HEK293 (cell line): ENCODE results near the gene AGAP5.

Experiments
- FEZF1 ChIP-seq: fragments of 450-650 bp; formaldehyde crosslinking; IDR thresholded peaks from 2 replicates; pipeline ENCODE4 v1.5.1; 2016; ENCODE audit warnings: missing biosample characterization, missing genetic modification characterization
- GFI1B ChIP-seq: fragments of 450-650 bp; formaldehyde crosslinking; IDR thresholded peaks from 2 replicates; pipeline ENCODE4 v1.5.1; 2016; ENCODE audit warnings: missing biosample characterization, missing genetic modification characterization
- IKZF3 ChIP-seq: fragments of 450-650 bp; IDR thresholded peaks from 2 replicates; pipeline ENCODE4 v1.5.0; 2018; ENCODE audit warnings: missing biosample characterization, mild to moderate bottlenecking, missing genetic modification characterization, moderate library complexity
- KLF16 ChIP-seq: fragments of 450-650 bp; formaldehyde crosslinking; IDR thresholded peaks from 2 replicates; pipeline ENCODE4 v1.5.1; 2017; ENCODE audit warnings: missing biosample characterization, missing genetic modification characterization
- PRDM1 ChIP-seq: fragments of 450-650 bp; formaldehyde crosslinking; IDR thresholded peaks from 2 replicates; pipeline ENCODE4; 2016; ENCODE audit warnings: missing biosample characterization, missing genetic modification characterization
- PRDM4 ChIP-seq: fragments of 450-650 bp; formaldehyde crosslinking; IDR thresholded peaks from 2 replicates; pipeline ENCODE4 v1.5.1; 2017; ENCODE audit warnings: missing biosample characterization, missing genetic modification characterization
- SP7 ChIP-seq: fragments of 450-650 bp; formaldehyde crosslinking; IDR thresholded peaks from 2 replicates; pipeline ENCODE4 v1.5.1; 2016; ENCODE audit warnings: missing biosample characterization, missing genetic modification characterization
- WT1 ChIP-seq: fragments of 450-650 bp; formaldehyde crosslinking; IDR thresholded peaks from 2 replicates; pipeline ENCODE4 v1.5.1; 2016; ENCODE audit warnings: missing biosample characterization, missing genetic modification characterization
- ZBTB10 ChIP-seq: fragments of 450-650 bp; formaldehyde crosslinking; IDR thresholded peaks from 2 replicates; pipeline ENCODE4 v1.5.1; 2016; ENCODE audit warnings: missing biosample characterization, missing genetic modification characterization
- ZBTB17 ChIP-seq: fragments of 450-650 bp; formaldehyde crosslinking; IDR thresholded peaks from 2 replicates; pipeline ENCODE4 v1.5.1; 2016; ENCODE audit warnings: missing biosample characterization, missing genetic modification characterization
- ZNF121 ChIP-seq: fragments of 450-650 bp; formaldehyde crosslinking; IDR thresholded peaks from 2 replicates; pipeline ENCODE4 v1.5.1; 2016; ENCODE audit warnings: missing biosample characterization, missing genetic modification characterization
- ZNF146 ChIP-seq: fragments of 450-650 bp; formaldehyde crosslinking; IDR thresholded peaks from 2 replicates; pipeline ENCODE4 v1.5.1; 2016; ENCODE audit warnings: missing biosample characterization, missing genetic modification characterization
- ZNF16 ChIP-seq: fragments of 450-650 bp; formaldehyde crosslinking; IDR thresholded peaks from 2 replicates; pipeline ENCODE4 v1.5.1; 2016; ENCODE audit warnings: low read depth, missing biosample characterization, missing genetic modification characterization
- ZNF266 ChIP-seq: fragments of 450-650 bp; formaldehyde crosslinking; IDR thresholded peaks from 2 replicates; pipeline ENCODE4 v1.5.1; 2016; ENCODE audit warnings: missing biosample characterization, missing genetic modification characterization, low read depth
- ZNF292 ChIP-seq: fragments of 450-650 bp; formaldehyde crosslinking; IDR thresholded peaks from 2 replicates; pipeline ENCODE4 v1.5.1; 2016; ENCODE audit warnings: low read depth, missing biosample characterization, missing genetic modification characterization, borderline replicate concordance
- ZNF362 ChIP-seq: fragments of 450-650 bp; formaldehyde crosslinking; IDR thresholded peaks from 2 replicates; pipeline ENCODE4 v1.5.1; 2016; ENCODE audit warnings: missing biosample characterization, missing genetic modification characterization
- ZNF391 ChIP-seq: fragments of 450-650 bp; formaldehyde crosslinking; IDR thresholded peaks from 2 replicates; pipeline ENCODE4 v1.5.1; 2016; ENCODE audit warnings: low read depth, missing biosample characterization, missing genetic modification characterization, borderline replicate concordance
- ZNF530 ChIP-seq: fragments of 450-650 bp; formaldehyde crosslinking; IDR thresholded peaks from 2 replicates; pipeline ENCODE4 v1.5.1; 2016; ENCODE audit warnings: low read depth, missing biosample characterization, missing genetic modification characterization
- ZNF558 ChIP-seq: fragments of 450-650 bp; formaldehyde crosslinking; IDR thresholded peaks from 2 replicates; pipeline ENCODE4 v1.5.1; 2016; ENCODE audit warnings: missing biosample characterization, missing genetic modification characterization
- ZNF629 ChIP-seq: fragments of 450-650 bp; formaldehyde crosslinking; IDR thresholded peaks from 2 replicates; pipeline ENCODE4 v1.5.1; 2017; ENCODE audit warnings: missing biosample characterization, missing genetic modification characterization
- ZNF704 ChIP-seq: fragments of 450-650 bp; formaldehyde crosslinking; IDR thresholded peaks from 2 replicates; pipeline ENCODE4 v1.5.1; 2016; ENCODE audit warnings: missing biosample characterization, missing genetic modification characterization
- ZNF777 ChIP-seq: fragments of 450-650 bp; formaldehyde crosslinking; IDR thresholded peaks from 2 replicates; pipeline ENCODE4 v1.5.1; 2017; ENCODE audit warnings: missing biosample characterization, missing genetic modification characterization, borderline replicate concordance
- ZNF791 ChIP-seq: fragments of 450-650 bp; formaldehyde crosslinking; IDR thresholded peaks from 2 replicates; pipeline ENCODE4 v1.5.1; 2016; ENCODE audit warnings: missing biosample characterization, missing genetic modification characterization
- ZNF843 ChIP-seq: fragments of 450-650 bp; formaldehyde crosslinking; IDR thresholded peaks from 2 replicates; pipeline ENCODE4 v1.5.1; 2016; ENCODE audit warnings: missing biosample characterization, missing genetic modification characterization
- ZSCAN23 ChIP-seq: fragments of 450-650 bp; formaldehyde crosslinking; IDR thresholded peaks from 2 replicates; pipeline ENCODE4 v1.5.1; 2016; ENCODE audit warnings: missing biosample characterization, missing genetic modification characterization

The AGAP5 gene

GRCh38 chr10:73625004-73625883, 72.7 kb downstream of the AGAP5 start (continued):
- TF ChIP-seq ZBTB10, result peak; percentile 99
- peak; percentile 22; the same call in 1 of the 2 replicates for TF ChIP-seq PRDM1 (tag by site-specific recombination)
- peak; percentile 40; the same call in 1 of the 2 replicates for TF ChIP-seq ZNF146
- TF ChIP-seq SP7 (tag by site-specific recombination), result peak; percentile 24
- TF ChIP-seq ZNF391 (tag by site-specific recombination), result peak; percentile 81; the same call in 1 of the 2 replicates
- no peak for TF ChIP-seq GFI1B
- TF ChIP-seq ZNF530, result no peak
- TF ChIP-seq ZNF362 (tag by site-specific recombination), result peak; percentile 71
- peak; percentile 70 for TF ChIP-seq ZBTB17 (tag by site-specific recombination)
- peak; percentile 29; the same call in 1 of the 2 replicates for TF ChIP-seq ZNF843 (tag by site-specific recombination)
- TF ChIP-seq ZNF558, result no peak; the same call in 1 of the 2 replicates
- TF ChIP-seq KLF16 (tag by site-specific recombination), result peak; percentile 94
- TF ChIP-seq ZNF777 (tag by site-specific recombination), result 0 out of 2 replicates have a peak, but pooled peaks have one; percentile 66
- no peak for TF ChIP-seq FEZF1
- TF ChIP-seq ZNF266 (tag by site-specific recombination), result no peak
- TF ChIP-seq ZNF16 (tag by site-specific recombination), result no peak
- TF ChIP-seq PRDM4 (tag by site-specific recombination), result no peak
- no peak for TF ChIP-seq ZNF121 (tag by site-specific recombination)
- TF ChIP-seq ZNF629 (tag by site-specific recombination), result no peak; the same call in 1 of the 2 replicates
- TF ChIP-seq ZNF791 (tag by site-specific recombination), result no peak
- TF ChIP-seq ZNF292, result no peak
- TF ChIP-seq IKZF3 (tag by site-specific recombination), result peak; percentile 87
- TF ChIP-seq WT1 (tag by site-specific recombination), result 0 out of 2 replicates have a peak, but pooled peaks have one; percentile 54
- no peak for TF ChIP-seq ZNF704 (tag by site-specific recombination)
- no peak for TF ChIP-seq ZSCAN23 (tag by site-specific recombination)
